ENCODE results near the gene ROR2.
A peak's percentile ranks its signal among the peaks of the same experiment; 100 is the strongest.

Gene ROR2

DNA sequence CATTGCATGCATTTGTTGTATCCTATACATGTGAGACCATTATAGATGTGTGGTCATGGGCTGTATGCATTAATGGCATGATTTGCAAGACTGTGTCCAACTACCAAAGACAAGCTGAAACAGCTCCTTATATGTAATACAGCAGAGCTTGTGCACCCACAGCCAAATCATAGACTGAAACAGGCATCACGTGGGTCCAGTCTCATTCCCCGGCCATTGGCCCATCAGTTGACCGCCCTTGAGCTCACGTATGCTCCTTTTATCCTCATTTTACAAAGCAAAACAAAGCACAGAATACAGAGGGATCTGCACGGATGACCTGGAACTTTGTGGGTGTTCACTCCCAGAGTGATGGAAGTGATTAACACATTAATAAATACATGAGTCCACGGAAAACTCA lies 109.1 kb downstream of the ROR2 start:
- no peak for DNase-seq (ENCODE audit: low spot score)

DNA sequence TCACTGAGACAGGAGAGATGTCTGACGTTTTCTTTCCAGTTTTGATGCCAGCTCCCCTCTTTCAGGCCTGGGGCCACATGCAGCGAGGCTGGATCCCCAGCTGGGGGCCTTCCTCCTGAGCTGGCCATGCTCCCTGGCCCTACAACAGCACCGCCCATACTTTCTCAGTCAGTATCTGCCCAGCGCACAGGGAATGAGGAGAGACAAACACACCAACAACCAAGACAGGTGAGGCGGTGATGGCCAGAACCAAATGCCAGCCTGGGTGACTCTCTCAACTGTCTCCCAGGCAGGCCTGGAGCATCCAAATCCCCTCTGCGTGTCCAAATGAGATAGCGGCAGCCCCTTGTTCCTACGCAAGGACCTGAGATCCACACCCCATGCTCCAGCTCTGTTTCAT lies 109.6 kb downstream of the ROR2 start:
- DNase-seq (ENCODE audit: low spot score) = no peak

DNA sequence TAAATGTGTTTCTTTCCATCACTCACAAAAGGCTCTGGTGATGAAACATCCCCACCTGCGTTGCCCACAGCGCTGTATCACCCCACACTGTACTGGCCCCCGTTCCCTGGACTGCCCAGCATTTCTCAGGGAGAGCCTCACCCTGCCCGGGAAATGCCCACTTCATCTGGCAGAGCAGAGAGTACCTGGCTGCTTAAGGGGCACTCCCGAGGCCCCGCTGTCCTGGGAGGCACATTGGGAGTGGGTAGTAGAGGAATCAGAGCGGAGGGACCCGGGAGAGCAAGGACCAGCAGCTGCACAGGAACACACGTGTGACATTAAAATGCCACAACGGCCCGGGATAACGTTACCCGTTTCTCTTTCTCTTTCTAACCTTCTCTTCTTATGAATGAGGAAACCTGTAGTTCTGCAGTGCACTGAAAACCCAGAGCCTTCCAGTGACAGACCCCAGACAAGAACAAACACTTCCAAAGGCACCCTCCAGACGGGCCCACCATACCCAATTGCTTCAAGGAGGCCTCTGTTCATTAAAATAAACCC lies 110.0 kb downstream of the ROR2 start:
- DNase-seq (ENCODE audit: low spot score) = no peak

DNA sequence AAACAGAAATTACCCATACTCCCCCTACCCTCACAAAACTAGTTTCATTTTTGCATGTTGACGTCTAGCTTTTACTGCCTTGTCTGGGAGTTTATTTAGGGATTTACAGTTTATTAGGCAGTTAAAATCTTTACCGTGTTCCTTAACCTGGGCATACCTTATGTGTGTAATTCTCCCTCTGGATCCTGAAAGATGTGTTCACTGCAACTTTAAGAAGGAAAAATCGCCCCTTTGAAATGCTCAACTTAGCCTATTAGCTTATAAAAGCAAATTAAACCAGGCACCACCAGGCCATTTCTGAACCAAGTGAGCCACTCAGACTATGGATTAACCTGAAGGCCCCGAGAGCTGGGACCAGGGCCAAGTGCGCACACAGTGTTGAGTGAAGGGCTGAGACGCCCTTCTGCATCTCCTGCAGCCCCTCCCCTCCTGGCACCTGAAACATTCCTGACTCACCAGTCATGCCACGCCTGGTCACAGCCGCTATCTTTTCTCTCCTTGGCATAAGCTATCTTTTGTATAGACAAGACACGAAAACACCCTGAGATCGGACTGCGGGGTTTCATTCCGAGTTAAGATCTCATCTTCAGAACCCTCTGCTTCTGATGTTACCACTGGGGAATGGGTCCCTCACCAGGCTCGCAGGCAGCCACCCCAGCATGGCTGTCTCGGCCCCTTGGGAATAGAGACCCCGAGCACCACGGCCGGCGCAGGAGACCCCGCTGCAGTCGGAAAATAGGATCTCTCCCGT lies 111.9 kb downstream of the ROR2 start:
- peak; percentile 26 for DNase-seq (ENCODE audit: low spot score)

DNA sequence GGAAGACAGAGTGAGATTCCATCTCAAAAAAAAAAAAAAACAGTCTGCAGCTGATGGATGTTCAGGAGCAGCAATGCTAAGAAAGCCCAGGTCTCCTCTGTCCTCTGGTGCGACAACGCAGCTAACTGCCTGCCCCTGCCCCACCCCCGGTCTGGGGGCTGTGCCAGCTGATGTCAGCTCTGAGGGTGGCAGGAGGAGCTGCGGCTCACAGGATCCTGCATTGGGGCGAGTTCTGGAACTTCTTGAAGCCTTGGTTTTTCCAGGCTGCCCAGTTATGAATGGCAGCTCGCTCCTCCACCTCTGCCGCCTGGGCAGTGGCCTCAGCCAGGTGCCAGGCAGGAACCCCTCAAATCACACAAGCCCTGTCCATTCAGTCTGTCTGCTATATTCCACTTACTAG lies 113.5 kb downstream of the ROR2 start:
- DNase-seq (ENCODE audit: low spot score) = no peak

DNA sequence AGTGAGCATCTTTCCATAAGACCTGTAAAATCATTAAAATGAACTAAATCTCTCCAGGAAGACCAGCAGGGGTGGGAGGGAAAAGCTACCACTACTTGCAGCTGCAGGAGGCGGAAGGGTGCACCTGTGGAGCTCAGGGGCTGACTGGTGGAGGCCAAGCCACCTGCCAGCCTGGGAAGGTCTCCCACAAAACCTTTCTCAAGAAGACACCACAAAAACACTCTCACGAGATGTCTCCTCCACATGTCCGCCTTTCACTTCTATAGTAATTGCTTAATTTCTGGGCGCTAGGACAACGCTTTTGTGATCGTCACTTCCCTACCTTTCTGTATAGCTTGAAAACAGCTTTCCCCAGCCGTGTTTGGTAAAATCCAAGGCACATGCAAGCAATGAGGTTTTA lies 114.4 kb downstream of the ROR2 start:
- DNase-seq (ENCODE audit: low spot score) = no peak

DNA sequence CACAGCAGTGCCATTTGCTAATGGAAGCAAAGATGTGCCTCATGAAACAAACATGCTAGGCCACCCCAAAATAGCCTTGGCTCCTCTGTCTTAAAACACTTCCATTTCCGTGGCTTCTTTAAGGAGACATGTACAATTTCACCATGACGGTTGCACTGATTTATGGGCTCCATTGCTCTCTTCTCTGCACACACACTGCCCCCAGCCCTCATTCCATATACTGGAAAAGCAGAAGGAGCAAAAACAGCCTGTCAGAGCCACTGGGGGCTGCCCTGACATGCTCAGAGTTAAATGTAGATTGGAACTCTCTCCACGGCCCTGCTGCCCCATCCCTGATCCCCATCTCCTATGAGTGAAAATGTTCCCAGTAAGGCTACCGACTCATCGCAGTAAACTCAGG lies 114.8 kb downstream of the ROR2 start:
- DNase-seq (ENCODE audit: low spot score) = no peak

DNA sequence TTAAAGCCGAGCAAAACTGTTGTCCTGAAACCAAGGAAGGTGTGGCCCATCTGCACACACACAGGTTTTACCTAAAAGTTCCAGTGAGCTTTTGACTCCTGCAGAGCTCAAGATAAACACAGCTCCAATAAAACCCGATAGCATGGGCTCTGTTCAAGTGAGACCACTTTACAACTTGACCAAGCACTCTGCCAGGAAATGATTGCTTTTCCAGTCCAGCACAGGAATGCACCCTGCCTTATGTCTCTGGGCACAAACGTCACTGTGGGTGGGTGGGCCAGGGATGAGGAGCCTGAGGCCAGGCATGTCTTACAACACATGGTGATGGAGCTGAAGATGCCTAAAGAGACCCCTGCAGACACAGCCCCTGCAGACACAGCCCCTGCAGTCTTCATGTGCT lies 115.3 kb downstream of the ROR2 start:
- no peak for DNase-seq (ENCODE audit: low spot score)

DNA sequence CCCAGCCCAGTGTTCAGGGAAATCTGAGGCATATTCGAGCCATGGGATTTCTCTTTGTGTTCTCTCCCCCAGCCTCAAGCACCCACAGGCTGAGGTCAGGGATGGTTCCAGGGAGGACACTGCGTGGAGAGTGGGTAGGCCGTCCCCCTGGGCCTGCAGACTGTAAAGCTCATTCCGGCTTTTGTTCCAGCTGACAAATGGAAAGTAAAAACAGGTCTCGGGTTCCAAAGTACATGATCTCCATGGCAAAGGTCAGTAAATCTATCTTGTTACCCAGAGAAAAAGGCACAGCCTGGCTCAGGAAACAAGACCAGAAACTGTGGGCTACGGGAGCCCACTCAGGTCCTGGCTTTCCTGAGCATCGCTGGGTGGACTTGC lies 116.2 kb downstream of the ROR2 start:
- no peak for DNase-seq (ENCODE audit: low spot score)

DNA sequence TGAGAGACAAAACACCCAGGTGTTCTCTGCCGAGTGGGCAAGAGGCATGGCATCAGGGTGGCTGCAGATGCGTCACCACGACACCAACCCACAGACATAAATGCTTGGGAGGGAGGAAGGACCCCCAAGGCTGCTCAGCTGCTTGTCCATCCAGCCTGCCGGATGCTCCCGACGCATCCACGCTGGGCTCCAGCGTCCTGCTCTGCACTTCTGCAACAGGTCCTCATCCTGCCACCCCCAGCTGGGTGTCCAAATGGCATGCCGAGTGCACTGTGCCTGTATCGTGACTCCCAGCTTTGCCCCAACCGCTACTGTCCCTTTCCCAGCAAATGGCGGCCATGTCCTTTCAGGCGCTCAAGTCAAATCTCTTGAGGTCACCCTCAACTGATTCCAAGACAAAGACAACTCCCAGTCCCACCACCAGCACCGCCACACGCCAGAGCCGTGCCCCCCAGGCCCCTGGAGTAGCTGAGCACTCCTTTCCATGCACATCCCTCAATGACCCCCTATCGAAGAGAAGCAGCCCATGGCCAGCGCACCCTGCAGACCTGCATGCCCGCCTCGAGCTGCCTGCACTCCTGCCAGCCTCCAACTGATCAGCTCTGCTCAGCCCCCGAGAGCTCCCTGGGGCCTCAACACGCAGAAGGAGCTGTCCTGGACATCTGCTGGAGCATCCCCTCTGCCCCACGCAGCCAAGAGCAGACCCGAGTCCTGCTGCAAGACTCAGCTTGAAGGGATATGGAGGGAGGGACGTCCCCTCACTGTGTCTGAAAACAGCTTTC lies 116.7 kb downstream of the ROR2 start:
- no peak for DNase-seq (ENCODE audit: low spot score)

DNA sequence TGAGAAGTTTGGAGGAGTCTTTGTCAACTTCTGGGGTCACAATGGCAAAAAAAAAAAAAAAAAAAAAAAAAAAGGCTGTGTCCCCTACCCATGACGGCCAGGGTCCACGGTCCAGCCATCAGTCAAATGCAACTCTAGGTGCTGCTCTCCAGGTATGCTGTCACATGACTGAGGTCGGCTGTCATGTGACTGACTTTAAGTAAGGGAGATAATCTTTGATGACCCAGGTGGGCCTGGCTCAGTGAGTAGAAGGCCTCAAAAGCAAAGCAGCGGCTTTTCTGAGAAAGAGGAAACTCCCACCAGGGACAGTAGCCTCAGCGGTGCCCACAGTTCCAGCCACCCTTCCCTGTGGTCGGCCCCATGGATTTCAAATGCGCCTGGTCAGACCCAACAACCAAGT lies 117.7 kb downstream of the ROR2 start:
- no peak for DNase-seq (ENCODE audit: low spot score)

DNA sequence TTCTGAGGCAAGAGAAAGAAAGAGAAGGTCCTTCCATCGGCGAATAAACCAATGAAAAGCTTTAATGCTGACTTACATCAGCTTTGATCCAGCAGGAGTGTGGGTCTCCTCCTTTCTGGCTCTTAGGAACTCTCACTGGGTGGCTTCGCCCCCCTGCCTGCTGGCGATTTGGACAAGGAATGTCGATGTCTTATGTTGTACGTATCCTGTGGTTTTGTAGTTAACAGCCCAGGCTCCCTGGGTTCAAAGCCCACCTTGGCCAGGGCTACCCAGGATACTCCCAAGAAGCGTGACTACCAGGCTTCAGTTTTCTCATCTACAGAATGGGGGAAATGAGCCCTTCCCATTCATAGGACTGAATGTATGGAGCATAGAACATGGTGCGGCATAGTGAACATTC lies 124.2 kb downstream of the ROR2 start:
- DNase-seq (ENCODE audit: low spot score) = no peak

DNA sequence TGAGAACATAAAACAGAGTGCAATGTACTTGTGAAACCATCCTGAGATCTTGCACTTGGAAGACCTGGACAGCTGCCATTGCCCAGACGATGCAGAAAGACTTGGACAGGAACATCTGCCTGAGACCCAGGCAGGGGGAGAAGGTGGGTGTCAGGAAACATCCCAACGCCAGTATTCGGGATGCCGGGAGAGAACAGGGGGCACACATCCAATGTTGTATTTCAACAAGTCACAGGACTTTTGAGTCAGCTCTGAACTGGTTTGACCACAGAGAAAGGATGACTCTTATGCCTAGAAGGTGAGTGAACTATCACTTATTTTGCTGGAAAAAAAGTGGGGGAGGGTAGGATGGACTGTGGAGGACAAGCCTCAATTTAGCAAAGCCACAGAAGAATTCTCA lies 124.6 kb downstream of the ROR2 start:
- no peak for DNase-seq (ENCODE audit: low spot score)

DNA sequence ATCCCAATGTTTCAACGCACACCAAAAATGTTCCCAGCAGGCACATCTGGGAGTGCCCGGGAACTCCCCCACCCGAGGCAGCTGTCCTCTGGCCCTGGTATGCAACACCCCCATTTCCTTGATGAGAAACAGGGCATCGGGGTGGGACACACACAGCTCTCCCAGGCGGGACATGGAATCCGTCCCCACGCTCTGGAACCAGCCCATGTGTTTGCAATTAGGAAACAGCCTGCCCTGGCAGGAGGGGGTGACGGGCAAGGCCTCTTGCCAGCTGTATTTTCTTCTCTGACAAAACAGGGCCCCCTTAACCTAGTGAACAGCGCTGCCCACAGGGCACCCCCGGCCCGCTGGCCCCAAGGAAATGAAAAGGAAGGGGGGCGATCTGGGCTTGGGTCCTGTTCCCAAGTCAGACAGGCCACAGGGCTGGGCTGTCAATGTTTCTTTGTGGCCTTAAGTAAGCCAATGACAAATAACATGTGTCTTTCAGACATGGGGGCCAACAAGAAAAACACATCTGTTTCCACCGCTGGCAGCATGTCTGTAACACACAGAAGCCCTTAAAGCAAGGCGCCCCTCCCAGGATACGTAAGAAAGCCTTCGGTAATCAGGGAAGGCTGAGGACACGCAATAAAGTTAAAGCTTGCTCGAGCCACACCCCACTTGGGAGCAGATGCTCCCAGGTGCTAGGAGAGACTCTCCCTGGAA lies 125.3 kb downstream of the ROR2 start:
- no peak for DNase-seq (ENCODE audit: low spot score)

DNA sequence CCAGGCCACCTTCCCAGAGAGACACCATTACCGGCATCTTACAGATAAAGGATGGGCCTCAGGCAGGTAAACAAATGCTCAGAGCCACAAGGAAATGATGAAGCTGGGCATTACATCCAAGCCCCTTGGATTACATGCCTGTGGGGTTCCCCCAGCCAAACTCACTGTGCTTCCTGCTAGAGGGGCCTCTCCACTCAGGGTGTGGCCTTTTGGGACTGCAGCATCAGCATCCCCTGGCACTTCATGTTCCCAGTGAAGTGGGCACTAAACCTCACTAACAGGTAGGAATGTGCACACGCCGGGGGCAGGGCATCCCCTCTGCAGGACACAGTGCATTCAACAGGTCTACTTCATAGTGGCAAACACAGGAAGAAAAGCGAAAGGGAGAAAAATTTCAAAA lies 125.9 kb downstream of the ROR2 start:
- no peak for DNase-seq (ENCODE audit: low spot score)

DNA sequence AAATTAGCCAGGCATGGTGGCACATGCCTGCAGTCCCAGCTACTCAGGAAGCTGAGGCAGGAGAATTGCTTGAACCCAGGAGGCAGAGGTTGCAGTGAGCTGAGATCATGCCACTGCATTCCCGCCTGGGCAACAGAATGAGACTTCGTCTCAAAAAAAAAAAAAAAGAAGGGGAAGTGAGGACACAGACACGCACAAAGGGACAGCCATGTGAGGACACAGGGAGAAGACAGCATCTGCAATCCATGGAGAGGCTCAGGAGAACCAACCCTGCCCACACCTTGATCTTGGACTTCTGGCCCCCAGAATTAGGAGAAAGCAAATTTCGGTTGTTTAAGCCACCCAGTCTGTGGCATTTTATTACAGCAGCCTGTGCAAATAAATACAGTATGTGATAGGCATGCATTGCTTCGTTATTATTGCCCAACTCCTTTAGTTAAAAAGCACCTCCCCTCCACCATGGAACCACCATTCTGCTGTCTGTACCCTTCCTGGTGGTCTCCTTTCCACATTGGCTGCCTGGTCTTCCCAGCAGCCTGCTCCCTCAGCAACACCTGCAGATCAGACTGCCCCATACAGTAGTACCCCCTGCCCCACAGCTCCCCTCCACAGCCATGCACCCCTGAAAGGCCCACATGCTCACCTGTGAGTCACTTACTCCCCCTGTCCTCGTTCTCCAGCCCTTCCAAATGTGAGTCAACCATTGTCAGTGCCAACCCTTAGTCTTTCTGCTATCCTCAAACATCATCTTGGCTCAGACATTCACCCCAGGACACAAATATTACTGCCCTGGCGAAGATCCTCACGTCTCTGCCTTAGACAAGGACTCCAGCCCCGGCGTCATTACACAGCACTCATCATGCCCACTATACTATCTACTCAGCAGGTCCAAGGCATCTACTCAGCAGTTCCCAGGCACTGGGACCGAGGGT lies 128.8 kb downstream of the ROR2 start:
- DNase-seq (ENCODE audit: low spot score) = no peak

DNA sequence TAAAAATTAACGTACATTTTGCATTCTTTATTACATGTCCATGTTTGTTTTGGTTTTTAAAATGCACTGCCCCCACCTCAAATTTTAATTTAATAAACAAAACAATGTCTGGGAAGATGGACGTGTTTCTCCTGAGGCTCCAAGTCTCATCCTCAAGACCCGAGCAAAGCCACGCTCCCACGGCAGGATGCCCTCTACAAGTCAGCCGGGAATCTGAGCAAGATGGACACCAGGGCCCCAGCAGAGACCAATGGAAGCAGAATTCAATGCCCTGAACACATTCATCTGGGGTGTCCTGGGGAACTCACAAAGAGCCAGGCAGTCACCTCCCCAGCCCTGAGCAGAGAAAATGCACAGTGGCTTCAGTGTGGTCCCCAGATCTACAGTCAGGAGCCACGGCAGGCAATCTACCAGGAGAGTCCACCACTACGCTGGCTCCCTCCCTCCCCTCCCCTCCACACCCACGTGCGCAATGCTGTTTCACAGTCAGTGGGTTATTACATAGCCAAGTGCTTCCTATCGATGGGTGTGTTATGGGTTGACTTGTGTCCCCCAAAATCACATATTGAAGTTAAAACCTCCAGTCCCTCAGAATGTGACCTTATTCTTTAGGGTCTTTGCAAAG lies 129.8 kb downstream of the ROR2 start:
- DNase-seq (ENCODE audit: low spot score) = no peak

DNA sequence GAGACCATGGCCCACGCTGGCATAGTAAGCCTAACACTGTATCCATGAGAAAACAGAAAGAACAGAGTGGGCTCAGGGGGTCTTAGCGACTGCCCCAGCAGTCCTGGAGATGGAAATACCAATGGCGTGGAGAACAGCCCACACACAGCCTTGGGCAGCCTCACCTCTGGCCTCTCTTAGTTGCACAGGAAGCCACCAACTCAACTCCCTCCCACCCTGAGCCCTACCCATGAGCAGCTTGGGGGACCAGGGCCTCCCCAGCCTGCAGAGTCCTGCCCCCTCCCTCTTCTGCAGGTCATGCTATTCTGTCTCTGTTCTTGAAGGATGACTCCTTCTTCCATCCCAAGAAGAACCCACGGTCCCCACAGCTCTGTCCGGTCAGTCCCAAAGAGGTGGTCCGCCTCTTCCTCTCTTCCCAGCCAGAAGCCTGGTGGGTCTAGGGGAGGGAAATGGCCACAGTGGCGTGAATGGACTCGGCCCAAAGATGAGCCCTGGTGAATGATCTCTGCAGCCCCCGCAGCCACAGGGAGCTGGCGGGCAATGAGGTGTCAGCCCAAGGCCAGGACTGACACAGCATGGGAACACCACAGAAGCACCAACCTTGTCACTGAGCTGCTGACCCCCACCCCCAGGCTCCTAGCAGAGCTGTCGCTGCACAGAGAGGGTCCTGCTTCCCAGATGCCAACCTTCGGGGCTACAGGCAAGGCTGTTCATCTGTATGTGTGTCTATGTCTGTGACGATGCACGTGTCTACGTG lies 131.2 kb downstream of the ROR2 start:
- no peak for DNase-seq (ENCODE audit: low spot score)

DNA sequence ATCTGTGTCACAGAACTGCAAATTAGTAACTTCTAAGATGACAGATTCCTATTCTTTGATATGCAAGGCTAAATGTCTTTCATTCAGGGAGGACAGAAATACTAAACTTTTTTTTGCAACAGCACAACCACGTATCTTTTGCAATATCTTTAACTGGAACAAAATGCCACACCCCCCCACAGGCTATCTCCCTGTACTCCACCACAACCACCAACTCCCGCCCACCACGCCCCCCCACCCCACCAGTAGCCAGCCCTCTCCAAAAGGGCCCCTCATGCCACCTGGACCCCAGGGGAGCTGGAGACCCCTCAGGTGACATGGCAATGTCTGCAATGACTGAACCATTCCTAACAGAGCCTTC lies 131.8 kb downstream of the ROR2 start:
- no peak for DNase-seq (ENCODE audit: low spot score)

DNA sequence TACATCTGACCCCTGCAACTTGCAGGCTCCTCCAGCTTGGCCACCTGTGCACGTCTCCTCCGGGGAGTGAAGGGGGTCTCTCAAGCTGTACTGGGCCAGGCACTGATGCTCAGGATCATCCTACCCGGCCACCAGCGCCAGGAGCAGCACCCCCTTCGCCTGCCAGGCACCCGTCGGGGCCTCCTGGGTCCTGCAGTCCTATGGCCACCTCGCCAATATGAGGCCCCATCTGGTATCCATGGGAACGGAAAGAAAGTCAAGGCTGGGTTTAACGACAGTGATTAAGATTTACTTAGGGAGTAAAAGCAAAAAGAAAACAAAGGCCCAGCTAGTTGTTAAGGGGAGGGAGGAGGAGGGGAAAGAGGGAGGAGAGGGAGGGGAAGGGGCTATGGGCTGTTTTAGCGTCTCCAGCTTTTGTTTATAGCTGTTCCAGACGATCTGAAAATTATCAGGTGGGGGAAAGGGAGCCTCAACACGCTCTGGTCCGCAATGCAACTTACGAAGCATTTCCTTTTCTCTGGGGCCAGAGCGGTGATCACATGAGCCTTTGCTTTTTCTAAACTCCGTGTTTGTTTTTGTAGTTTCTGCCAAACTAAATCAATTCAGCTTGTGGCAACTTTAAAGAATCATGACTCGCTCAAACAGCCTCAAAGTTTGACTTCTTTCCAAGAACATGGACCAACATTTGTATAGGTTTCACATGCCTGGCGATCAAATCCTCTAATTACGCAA lies 132.4 kb downstream of the ROR2 start:
- no peak for DNase-seq (ENCODE audit: low spot score)

All from COLO829 (cell line).